GM12878 (cell line): ENCODE measurements around the gene CALD1. TPM values are rescaled to one million over a fixed set of nuclear protein-coding genes. Genes with fewer than 3 reads are reported as not detected.

Source experiments
- ATAC-seq: fragments of 200-7000 bp; cut with Tn5 transposase; 3 replicates; pipeline ENCODE4 v1.9.1; 2020; ENCODE audit warnings: mild to moderate bottlenecking, moderate library complexity
- BruUV-seq: library from RNA; stranded (reverse); fragments of 400-500 nt; replicated peaks from 2 replicates; lab custom pipeline; 2021; lab: Mats Ljungman, UMichigan
- CTCF ChIA-PET: fragments of 300-600 bp; sonication (Branson Sonifier 250); formaldehyde crosslinking; extraction: SDS; loops from one replicate; lab custom pipeline; 2021; ENCODE audit warnings: inconsistent platforms; lab: Yijun Ruan, JAX
- POLR2A ChIA-PET: fragments of 350-600 bp; formaldehyde crosslinking; extraction: SDS; loops from one replicate; lab custom pipeline; 2021; ENCODE audit warnings: inconsistent platforms; lab: Charles Lee
- RAD21 ChIA-PET: fragments of 300-600 bp; sonication (Branson Sonifier 250); formaldehyde crosslinking; loops from one replicate; lab custom pipeline; 2023; ENCODE audit warnings: antibody characterized with exemption; ENCODE audit not compliant: unreplicated experiment; lab: Charles Lee
- SMC1A ChIA-PET: fragments of 300-600 bp; sonication (Branson Sonifier 250); formaldehyde crosslinking; loops from one replicate; lab custom pipeline; 2023; ENCODE audit not compliant: unreplicated experiment, uncharacterized antibody; lab: Charles Lee
- DNase-seq: peaks from one replicate; pipeline ENCODE4 v3.0.0-alpha.2; 2011; ENCODE audit warnings: low read depth, low spot score
- FAIRE-seq: peaks from 3 replicates; lab custom pipeline; 2011; peaks lifted over from hg19 to GRCh38; lab: Jason Lieb, UNC
- H2AFZ ChIP-seq: 2 replicates; pipeline ENCODE4 v1.6.0; 2011; ENCODE audit warnings: low read depth, low read length, control low read depth; ENCODE audit not compliant: control insufficient read depth
- H3K27ac ChIP-seq: 2 replicates; pipeline ENCODE4 v1.5.1; 2011; ENCODE audit warnings: control low read depth; ENCODE audit not compliant: control insufficient read depth, insufficient read depth
- H3K27me3 ChIP-seq, 2 experiments: replicated peaks in 1 of 2; 2 replicates each; pipeline versions ENCODE4 v1.6.0 to v1.6.1; 2011; ENCODE audit warnings: low read length in 1 of 2; ENCODE audit not compliant: control insufficient read depth in 2 of 2, insufficient read depth in 2 of 2
- H3K36me3 ChIP-seq, 2 experiments: 2 replicates each; pipeline ENCODE4 v1.5.1; 2011; ENCODE audit warnings: low read length in 1 of 2; ENCODE audit not compliant: control insufficient read depth in 2 of 2, insufficient read depth in 2 of 2
- H3K4me1 ChIP-seq: 2 replicates; pipeline ENCODE4 v1.6.1; 2011; ENCODE audit warnings: mild to moderate bottlenecking, low read length, moderate library complexity, mixed read lengths; ENCODE audit not compliant: control insufficient read depth, insufficient read depth
- H3K4me2 ChIP-seq: 2 replicates; pipeline ENCODE4 v1.6.0; 2011; ENCODE audit warnings: control low read depth; ENCODE audit not compliant: control insufficient read depth, insufficient read depth
- H3K4me3 ChIP-seq: fragments of 200-600 bp; sonication (generic); 2 replicates; pipeline ENCODE4 v1.5.1; 2016
- H3K79me2 ChIP-seq: 2 replicates; pipeline ENCODE4 v1.6.0; 2011; ENCODE audit warnings: low read length; ENCODE audit not compliant: control insufficient read depth, insufficient read depth
- H3K9ac ChIP-seq: 2 replicates; pipeline ENCODE4 v1.8.0; 2011; ENCODE audit warnings: low read length, control low read depth, mixed read lengths; ENCODE audit not compliant: control insufficient read depth, insufficient read depth
- H3K9me3 ChIP-seq: replicated peaks from 3 replicates; pipeline ENCODE4 v1.5.1; 2011; ENCODE audit warnings: mild to moderate bottlenecking, low read length; ENCODE audit not compliant: control insufficient read depth, insufficient read depth
- H4K20me1 ChIP-seq: 2 replicates; pipeline ENCODE4 v1.6.0; 2011; ENCODE audit not compliant: control insufficient read depth, insufficient read depth
- ATF2 ChIP-seq: IDR thresholded peaks from 2 replicates; pipeline ENCODE4 v1.6.1; 2012; ENCODE audit warnings: low read length, inconsistent platforms
- ATF3 ChIP-seq: IDR thresholded peaks from 2 replicates; pipeline ENCODE4 v1.6.1; 2011; ENCODE audit warnings: low read depth, mild to moderate bottlenecking, low read length, moderate library complexity, borderline replicate concordance; ENCODE audit errors: extremely low read depth
- CHD2 ChIP-seq: IDR thresholded peaks from 2 replicates; pipeline ENCODE4 v1.6.1; 2011; ENCODE audit warnings: low read depth, low read length, improper control_type of control experiment, borderline replicate concordance
- CTCF ChIP-seq, 3 experiments: IDR thresholded peaks in 2 of 3; conservative IDR thresholded peaks in 1 of 3; 2 replicates each; pipeline ENCODE4 v1.5.1; 2011; ENCODE audit warnings: low read depth in 3 of 3, low read length in 3 of 3, mild to moderate bottlenecking in 3 of 3, control low read depth in 2 of 3, moderate library complexity in 2 of 3, inconsistent platforms in 1 of 3, mixed read lengths in 1 of 3; ENCODE audit not compliant: control insufficient read depth in 2 of 3, insufficient read depth in 1 of 3; ENCODE audit errors: extremely low read depth in 1 of 3
- GATAD2B ChIP-seq: fragments of 450-650 bp; conservative IDR thresholded peaks from 2 replicates; pipeline ENCODE4 v1.6.1; 2017; ENCODE audit warnings: low read depth, mild to moderate bottlenecking, moderate library complexity
- HDGF ChIP-seq: fragments of 450-650 bp; IDR thresholded peaks from 2 replicates; pipeline ENCODE4 v1.6.1; 2016; ENCODE audit warnings: antibody characterized with exemption
- MTA3 ChIP-seq: IDR thresholded peaks from 2 replicates; pipeline ENCODE4 v1.6.1; 2012; ENCODE audit warnings: low read length, inconsistent platforms, borderline replicate concordance
- MXI1 ChIP-seq: fragments of 150-350 bp; IDR thresholded peaks from 2 replicates; pipeline ENCODE4 v1.6.1; 2011; ENCODE audit warnings: low read depth, mild to moderate bottlenecking, inconsistent platforms, low read length, improper control_type of control experiment
- NR2C1 ChIP-seq: fragments of 450-650 bp; IDR thresholded peaks from 2 replicates; pipeline ENCODE4 v1.6.1; 2017; ENCODE audit warnings: antibody characterized with exemption, mild to moderate bottlenecking, moderate library complexity
- RUNX3 ChIP-seq: IDR thresholded peaks from 2 replicates; pipeline ENCODE4 v1.6.1; 2012; ENCODE audit warnings: low read length, inconsistent platforms
- ZBED1 ChIP-seq: IDR thresholded peaks from 2 replicates; pipeline ENCODE4 v1.6.1; 2016; ENCODE audit warnings: borderline replicate concordance
- ZBTB4 ChIP-seq: fragments of 450-650 bp; formaldehyde crosslinking; IDR thresholded peaks from 2 replicates; pipeline ENCODE4 v1.4.0; 2022; ENCODE audit warnings: mild to moderate bottlenecking, moderate library complexity
- ZNF274 ChIP-seq: IDR thresholded peaks from one replicate; pipeline ENCODE4 v1.8.0; 2011; ENCODE audit not compliant: insufficient read length, insufficient read depth
- WGBS: methylation state at CpG from one replicate; pipeline ENCODE4 v1.1.6; 2016; ENCODE audit warnings: low lambda C conversion rate; ENCODE audit not compliant: insufficient replicate concordance, insufficient coverage; ENCODE audit errors: missing lambda C conversion rate; 5-methylcytosine and 5-hydroxymethylcytosine counted together
- in situ Hi-C: fragments of 300-500 bp; cut with MboI; formaldehyde crosslinking; loops from 9 replicates; pipeline ENCODE4 v1.14.3; 2018; ENCODE audit warnings: mixed read lengths
- intact Hi-C: fragments of 100-400 bp; cut with micrococcal nuclease; formaldehyde crosslinking; loops from one replicate; pipeline ENCODE4 v1.14.2; 2022; ENCODE audit not compliant: unreplicated experiment
- polyA plus RNA-seq, 11 experiments: library from polyadenylated mRNA; depleted of rRNA in 4 of 11; unstranded in 6 of 11; stranded (reverse) in 5 of 11; fragments of >200 nt; fragmentation: Nextera tagmentation in 4 of 11; fragmentation: Illumina TruSeq in 1 of 11; extraction: Ambion mirVana in 4 of 11; extraction: Trizol in 1 of 11; gene quantifications; 1 replicate in 1 of 11; 2 replicates in 10 of 11; pipeline versions ENCODE4 v1.2.1 to v1.2.3, GENCODE V29; 2011 to 2016; ENCODE audit warnings: inconsistent platforms in 2 of 11, missing spikeins in 2 of 11, low read depth in 1 of 11
- total RNA-seq, 4 experiments: library from RNA; depleted of rRNA in 3 of 4; stranded (reverse); fragments of >200 nt in 3 of 4; fragmentation: Illumina TruSeq in 1 of 4; extraction: Trizol in 1 of 4; gene quantifications; 2 replicates each; pipeline versions ENCODE4 v1.2.1 to v1.2.3, GENCODE V29; 2013 to 2021

CALD1 gene
- total and polyA plus RNA-seq, 10 of the 15 experiments (the other 5 are each of a cell fraction or from before 2014, with no cell fraction given): 0.03 to 1.3 (median 0.22) TPM

GRCh38 chr7:134781171-134781570 is 1.7 kb downstream of the CALD1 start:
- TF ChIP-seq NR2C1: no peak
- no peak for TF ChIP-seq MXI1
- no peak for TF ChIP-seq ATF3
- no peak for TF ChIP-seq ATF2
- no peak for TF ChIP-seq CTCF (IDR thresholded peaks at IDR 0.05 in 2 of 3, conservative IDR thresholded peaks at IDR 0.05 in 1 of 3; ENCODE audit: control insufficient read depth in 2 of 3, extremely low read depth in 1 of 3, insufficient read depth in 1 of 3, low read depth in 3 of 3, low read length in 3 of 3)
- TF ChIP-seq ZBTB4: no peak
- TF ChIP-seq HDGF: no peak
- TF ChIP-seq GATAD2B: no peak
- no peak for TF ChIP-seq MTA3
- no peak for TF ChIP-seq ZBED1
- TF ChIP-seq RUNX3: no peak
- TF ChIP-seq CHD2: no peak
- TF ChIP-seq ZNF274: no peak
- intact Hi-C loops: no loop called here
- Histone ChIP-seq H3K4me3 (no peak overlapping the region), H3K4me2 (no peak overlapping the region), H3K27ac (no peak overlapping the region), H3K79me2 (no peaks in the 10 kb centered on the region), H2AFZ (no peak overlapping the region), H3K9ac (no peak overlapping the region), H3K4me1 (peaks cover 4% of the 10 kb centered on the region), H4K20me1 (no peaks in the 10 kb centered on the region), H3K9me3 (no peaks in the 10 kb centered on the region), H3K36me3 (no peaks in the 10 kb centered on the region), H3K27me3 (no peaks in the 10 kb centered on the region; a peak in 1 of 4 replicates)
- RAD21 ChIA-PET: no interaction called here
- in situ Hi-C loops: no loop called here
- SMC1A ChIA-PET: no interaction called here
- WGBS: 41% methylated on average over 2 of the region's 2 CpGs
- BruUV-seq: no TSS peak
- ATAC-seq (no peak), FAIRE-seq (no peak), DNase-seq (no peak)
- CTCF ChIA-PET: no interaction called here
- POLR2A ChIA-PET: no interaction called here
